ENCODE measurements around the gene MLLT6. TPM values are rescaled to one million over a fixed set of nuclear protein-coding genes. Genes with fewer than 3 reads are reported as not detected.

The MLLT6 gene
- total RNA-seq, 4 donors from 2014 or later, result 69.2 to 297 (median 190) TPM

DNA sequence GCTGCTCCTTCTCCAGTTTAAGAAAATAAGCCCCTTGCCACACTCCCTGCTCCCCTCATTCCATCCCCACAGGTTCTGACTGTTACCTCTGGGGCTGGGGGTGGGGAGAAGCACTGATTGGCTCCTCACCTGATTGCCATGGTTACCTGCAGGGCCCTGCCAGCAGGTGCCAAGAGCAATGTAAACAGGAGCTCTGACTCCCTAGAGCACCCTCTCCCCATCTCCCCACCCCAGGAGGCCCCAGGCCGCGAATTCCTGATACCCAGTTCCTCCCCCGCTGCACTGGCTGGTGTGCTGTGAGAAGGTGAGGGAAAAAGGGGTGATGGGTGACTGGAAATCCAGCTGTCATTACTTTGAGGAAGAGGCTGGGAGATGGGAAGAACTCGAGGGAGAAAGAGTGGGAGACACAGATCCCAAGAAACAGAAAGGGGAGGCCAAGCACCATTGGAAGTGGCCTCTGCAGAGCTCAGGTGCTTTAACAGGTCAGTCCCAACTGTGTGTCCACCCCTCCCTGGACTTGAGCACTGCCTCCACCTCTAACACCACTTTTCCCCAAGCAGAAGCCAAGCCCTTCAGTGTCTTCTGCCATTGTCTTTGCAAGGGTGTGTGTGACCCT, 38.6 kb downstream of the MLLT6 start:
- Histone ChIP-seq H3K4me3 (no peak overlapping the region), H3K36me3 (peaks cover 0 to 10% (median 0%) of the 10 kb centered on the region in 3 donors), H3K27me3 (no peaks in the 10 kb centered on the region), H3K27ac (peak overlapping the region in 2 of 4 donors; percentile 55 to 86), H3K9me3 (no peaks in the 10 kb centered on the region), H3K4me1 (peaks cover 7 to 80% (median 19%) of the 10 kb centered on the region in 4 donors)
- peak in 1 of 3 donors; percentile 44 for DNase-seq
- no peak for TF ChIP-seq POLR2A (IDR thresholded peaks at IDR 0.05)
- TF ChIP-seq, protein P1, sequence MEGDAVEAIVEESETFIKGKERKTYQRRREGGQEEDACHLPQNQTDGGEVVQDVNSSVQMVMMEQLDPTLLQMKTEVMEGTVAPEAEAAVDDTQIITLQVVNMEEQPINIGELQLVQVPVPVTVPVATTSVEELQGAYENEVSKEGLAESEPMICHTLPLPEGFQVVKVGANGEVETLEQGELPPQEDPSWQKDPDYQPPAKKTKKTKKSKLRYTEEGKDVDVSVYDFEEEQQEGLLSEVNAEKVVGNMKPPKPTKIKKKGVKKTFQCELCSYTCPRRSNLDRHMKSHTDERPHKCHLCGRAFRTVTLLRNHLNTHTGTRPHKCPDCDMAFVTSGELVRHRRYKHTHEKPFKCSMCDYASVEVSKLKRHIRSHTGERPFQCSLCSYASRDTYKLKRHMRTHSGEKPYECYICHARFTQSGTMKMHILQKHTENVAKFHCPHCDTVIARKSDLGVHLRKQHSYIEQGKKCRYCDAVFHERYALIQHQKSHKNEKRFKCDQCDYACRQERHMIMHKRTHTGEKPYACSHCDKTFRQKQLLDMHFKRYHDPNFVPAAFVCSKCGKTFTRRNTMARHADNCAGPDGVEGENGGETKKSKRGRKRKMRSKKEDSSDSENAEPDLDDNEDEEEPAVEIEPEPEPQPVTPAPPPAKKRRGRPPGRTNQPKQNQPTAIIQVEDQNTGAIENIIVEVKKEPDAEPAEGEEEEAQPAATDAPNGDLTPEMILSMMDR (IDR thresholded peaks at IDR 0.05), result no peak

DNA sequence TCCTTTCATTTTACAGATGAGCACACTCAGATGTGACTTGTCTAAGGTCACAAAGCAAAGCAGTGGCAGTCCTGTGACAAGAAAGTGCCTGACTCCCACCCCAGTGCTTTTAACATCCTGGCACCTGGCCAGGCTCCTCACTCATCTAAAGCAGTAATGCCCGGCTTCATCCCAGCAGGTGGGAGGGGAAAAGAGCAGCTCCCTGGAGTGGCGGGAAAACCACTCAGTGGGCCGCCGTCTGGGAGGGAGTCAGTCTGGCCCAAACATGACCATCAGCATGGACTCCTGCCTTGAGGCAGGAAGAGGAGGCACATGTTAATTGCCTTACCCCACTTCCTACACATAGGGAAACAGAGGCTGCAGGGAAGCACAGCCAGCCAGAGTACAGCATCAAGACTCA, 40.5 kb downstream of the MLLT6 start:
- Histone ChIP-seq H3K27ac (no peak overlapping the region), H3K27me3 (no peaks in the 10 kb centered on the region), H3K9me3 (no peaks in the 10 kb centered on the region), H3K36me3 (no peaks in the 10 kb centered on the region), H3K4me1 (peaks cover 7 to 72% (median 32%) of the 10 kb centered on the region in 4 donors), H3K4me3 (no peak overlapping the region)
- peak in 1 of 3 donors; percentile 49 for DNase-seq
- TF ChIP-seq, protein P1 (IDR thresholded peaks at IDR 0.05), result no peak
- no peak for TF ChIP-seq POLR2A (IDR thresholded peaks at IDR 0.05)

DNA sequence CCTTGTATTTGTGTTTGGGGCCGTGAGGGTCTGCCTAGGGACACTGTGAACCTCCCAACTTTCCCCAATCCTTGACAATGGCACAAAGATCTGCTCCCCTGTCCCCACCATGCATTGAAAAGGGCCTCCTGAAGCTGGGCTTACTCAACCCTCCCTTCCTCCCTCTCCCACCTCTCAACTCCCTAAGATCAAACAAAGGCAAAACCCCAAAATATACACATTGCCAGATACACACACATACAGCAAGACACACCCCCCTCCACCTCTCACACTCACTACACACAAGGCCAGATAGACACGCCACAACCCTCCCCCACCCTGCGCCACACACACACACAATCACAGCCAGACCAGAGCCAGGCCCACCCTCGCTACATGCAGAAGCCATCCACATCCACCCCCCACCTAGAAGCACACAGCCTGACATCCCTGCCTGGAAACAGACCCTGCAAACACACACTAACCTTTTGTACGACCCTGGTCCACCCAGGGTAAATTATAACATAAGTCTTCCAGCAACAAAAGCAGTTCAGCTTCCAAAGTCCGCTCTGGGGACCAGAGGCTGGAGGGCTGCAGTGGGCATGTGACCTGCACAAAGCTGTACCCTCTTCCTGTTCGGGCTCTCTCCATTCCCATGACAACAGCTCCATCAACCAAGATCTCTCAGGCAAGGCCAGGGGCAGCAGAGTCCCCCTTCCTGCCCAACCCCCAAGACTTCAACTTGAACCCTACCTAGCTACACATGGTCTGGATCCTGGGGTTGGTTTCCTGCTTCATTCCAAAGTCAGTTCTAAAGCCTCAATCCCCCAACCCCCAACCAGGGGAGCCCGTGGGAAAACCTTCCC, 41.2 kb downstream of the MLLT6 start:
- Histone ChIP-seq H3K4me1 (peaks cover 7 to 72% (median 32%) of the 10 kb centered on the region in 4 donors), H3K4me3 (peak overlapping the region in 2 of 4 donors; percentile 83 to 99), H3K9me3 (no peaks in the 10 kb centered on the region), H3K27me3 (no peaks in the 10 kb centered on the region), H3K36me3 (no peaks in the 10 kb centered on the region), H3K27ac (peak overlapping the region in 1 of 4 donors; percentile 88)
- DNase-seq, result peak in 1 of 3 donors; percentile 47
- TF ChIP-seq, protein P1 (IDR thresholded peaks at IDR 0.05), result no peak
- TF ChIP-seq POLR2A (IDR thresholded peaks at IDR 0.05), result no peak

DNA sequence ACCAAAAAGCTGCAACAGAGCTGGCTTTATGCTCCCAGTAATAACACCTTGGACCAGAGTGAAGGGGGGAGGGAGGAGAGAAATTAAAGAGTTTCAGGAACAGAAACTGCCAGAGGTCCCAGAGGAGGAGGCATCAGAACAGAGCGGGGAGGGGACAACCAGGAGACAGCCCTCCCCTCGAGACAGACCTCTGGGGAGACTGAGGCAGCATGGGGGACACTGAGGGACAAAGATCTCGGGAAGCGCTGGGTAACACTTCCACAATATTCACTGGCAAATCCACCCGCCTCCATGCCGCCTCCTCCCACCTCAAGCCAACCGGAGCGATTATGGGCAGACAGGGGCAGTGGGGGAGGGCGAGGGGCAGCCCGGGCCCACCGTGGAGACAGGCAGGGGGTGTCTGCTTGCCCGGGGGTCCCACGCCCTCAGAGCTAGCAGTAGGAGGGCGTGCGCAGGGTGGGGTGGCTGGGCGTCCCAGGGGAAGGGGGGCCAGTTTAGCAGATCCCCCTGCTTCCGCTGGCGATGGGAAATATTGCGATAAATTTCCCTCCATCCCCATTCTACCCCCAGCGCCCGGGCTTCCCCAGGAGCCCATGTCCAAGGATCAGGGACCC, 41.9 kb downstream of the MLLT6 start:
- Histone ChIP-seq H3K4me1 (peaks cover 7 to 67% (median 32%) of the 10 kb centered on the region in 4 donors), H3K27me3 (no peaks in the 10 kb centered on the region), H3K27ac (peak overlapping the region; percentile 69 to 91 (median 79)), H3K9me3 (no peaks in the 10 kb centered on the region), H3K4me3 (peak overlapping the region; percentile 47 to 99 (median 66)), H3K36me3 (no peaks in the 10 kb centered on the region)
- no peak for TF ChIP-seq POLR2A (IDR thresholded peaks at IDR 0.05)
- TF ChIP-seq, protein P1 (IDR thresholded peaks at IDR 0.05), result no peak
- no peak for DNase-seq

DNA sequence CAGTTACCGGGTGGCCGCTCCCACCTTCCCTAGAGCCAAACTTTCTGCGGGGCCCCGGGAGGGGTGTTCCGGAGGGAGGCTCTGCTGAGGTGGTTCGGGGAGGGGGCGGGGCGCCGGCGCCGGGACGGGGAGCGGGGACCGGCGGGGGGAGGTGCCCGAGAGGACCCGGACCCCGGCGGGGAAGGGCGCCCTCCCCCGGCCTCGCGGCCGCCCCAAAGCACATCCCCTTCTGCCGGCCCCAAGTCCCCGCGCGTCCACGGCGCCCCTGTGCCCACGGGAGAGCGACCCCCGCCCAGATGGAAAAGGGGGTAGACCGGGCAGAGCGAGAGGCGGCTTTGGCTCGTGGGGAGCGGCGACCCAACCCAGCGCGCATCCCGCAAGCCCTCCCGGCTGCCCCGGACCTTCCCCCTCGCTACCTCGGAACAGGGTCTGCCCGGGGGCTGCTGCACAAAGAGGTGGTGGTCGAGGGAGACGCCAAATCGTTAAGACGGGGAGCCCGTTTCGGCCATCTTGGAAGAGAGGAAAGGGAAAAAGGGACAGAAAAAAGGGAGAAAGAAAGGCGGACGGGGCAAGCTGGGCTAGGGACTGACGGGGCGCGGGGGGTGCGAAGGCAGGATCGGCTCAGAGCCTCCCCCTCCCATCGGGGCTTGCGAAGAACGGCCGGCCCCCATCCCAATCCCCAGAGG, 42.5 kb downstream of the MLLT6 start:
- DNase-seq, result peak in 2 of 3 donors; percentile 61 to 72
- H3K4me3 ChIP-seq, result peak overlapping the region; percentile 47 to 99 (median 66)
- H3K36me3 ChIP-seq, result no peaks in the 10 kb centered on the region
- no peaks in the 10 kb centered on the region for H3K27me3 ChIP-seq
- H3K9me3 ChIP-seq, result no peaks in the 10 kb centered on the region
- peaks cover 3 to 61% (median 32%) of the 10 kb centered on the region in 4 donors for H3K4me1 ChIP-seq
- H3K27ac ChIP-seq, result peak overlapping the region; percentile 69 to 91 (median 79)
- no peak for TF ChIP-seq POLR2A (IDR thresholded peaks at IDR 0.05)
- TF ChIP-seq, protein P1 (IDR thresholded peaks at IDR 0.05), result no peak
